Prostate gland (tissue), 2 donors: ENCODE results near the gene C7orf25. TPM values are rescaled to one million over a fixed set of nuclear protein-coding genes. Genes with fewer than 3 reads are reported as not detected.

ENCODE experiments used
- DNase-seq: peaks from one replicate; pipeline ENCODE4 v3.0.0-alpha.2; 2019; ENCODE audit warnings: low spot score
- H3K27ac ChIP-seq, 2 donors: fragments of 200-600 bp; sonication (generic); 2 replicates each; pipeline ENCODE4 v1.5.1; 2017 to 2019
- H3K27me3 ChIP-seq: fragments of 200-600 bp; sonication (generic); replicated peaks from 2 replicates; pipeline ENCODE4 v1.5.1; 2019; ENCODE audit not compliant: insufficient read depth
- H3K36me3 ChIP-seq, 2 donors: fragments of 200-600 bp; sonication (generic); 1 replicate in 1 of 2; 2 replicates in 1 of 2; pipeline versions ENCODE4 v1.5.1 to v1.8.1; 2017 to 2019
- H3K4me1 ChIP-seq: fragments of 200-600 bp; sonication (generic); replicated peaks from 2 replicates; pipeline ENCODE4 v1.5.1; 2019
- H3K4me3 ChIP-seq, 2 donors: fragments of 200-600 bp; sonication (generic); 2 replicates each; pipeline ENCODE4 v1.5.1; 2017 to 2019
- H3K9me3 ChIP-seq: fragments of 200-600 bp; sonication (generic); 2 replicates; pipeline ENCODE4 v1.5.1; 2017
- CTCF ChIP-seq, 4 experiments: fragments of 200-600 bp in 2 of 4; fragments of 450-650 bp in 2 of 4; sonication (generic) in 2 of 4; IDR thresholded peaks; 1 replicate in 3 of 4; 2 replicates in 1 of 4; pipeline ENCODE4 v1.5.1; 2016 to 2019; ENCODE audit warnings: antibody characterized with exemption in 4 of 4, mild to moderate bottlenecking in 2 of 4, moderate library complexity in 2 of 4
- POLR2A ChIP-seq: fragments of 450-650 bp; IDR thresholded peaks from one replicate; pipeline ENCODE4 v1.6.1; 2016; ENCODE audit warnings: antibody characterized with exemption, mild to moderate bottlenecking
- POLR2AphosphoS5 ChIP-seq: sonication (generic); formaldehyde crosslinking; IDR thresholded peaks from one replicate; pipeline ENCODE4 v1.6.1; 2017; ENCODE audit warnings: antibody characterized with exemption
- WGBS: methylation state at CpG from one replicate; pipeline ENCODE4 v1.1.5; 2018; 5-methylcytosine and 5-hydroxymethylcytosine counted together
- intact Hi-C: fragments of 100-400 bp; cut with DNase I; formaldehyde crosslinking; loops from one replicate; pipeline ENCODE4 v1.14.2; 2022
- total RNA-seq, 2 donors: library from RNA; depleted of rRNA; stranded (reverse); fragments of >200 nt; gene quantifications; one replicate each; pipeline ENCODE4 v1.1.0, GENCODE V29; 2016

C7orf25 gene
- total RNA-seq, 2 donors from 2014 or later, result 7.5 to 20.8 TPM

GRCh38 chr7:42869131-42870020 is 42.5 kb downstream of the C7orf25 start:
- Histone ChIP-seq H3K27ac (peak overlapping the region; percentile 73 to 87), H3K9me3 (no peaks in the 10 kb centered on the region), H3K27me3 (no peaks in the 10 kb centered on the region), H3K4me3 (no peak overlapping the region), H3K4me1 (peaks cover 5% of the 10 kb centered on the region), H3K36me3 (no peaks in the 10 kb centered on the region)
- WGBS, result 51% methylated on average over 7 of the region's 7 CpGs
- peak; percentile 62 for DNase-seq
- intact Hi-C loops, result no loop called here
- TF ChIP-seq CTCF (IDR thresholded peaks at IDR 0.05) (no peak), POLR2AphosphoS5 (peak; percentile 77), POLR2A (no peak)

GRCh38 chr7:42868480-42868879 is 43.4 kb downstream of the C7orf25 start:
- H3K4me1 ChIP-seq, result peaks cover 5% of the 10 kb centered on the region
- H3K27ac ChIP-seq, result peak overlapping the region; percentile 50 to 87
- no peak for TF ChIP-seq CTCF (IDR thresholded peaks at IDR 0.05)
- TF ChIP-seq POLR2AphosphoS5, result no peak
- H3K36me3 ChIP-seq, result no peaks in the 10 kb centered on the region
- H3K27me3 ChIP-seq, result no peaks in the 10 kb centered on the region
- intact Hi-C loops, result no loop called here
- no peaks in the 10 kb centered on the region for H3K9me3 ChIP-seq
- 45% methylated on average over 1 of the region's 1 CpG for WGBS
- no peak overlapping the region for H3K4me3 ChIP-seq
- DNase-seq, result no peak

Other genes starting within 250 kb of the C7orf25 start
- gene PSMA2, start 20.1 kb upstream of the C7orf25 start, total RNA-seq, result 10 to 100 TPM; 56.2 to 79.1 TPM
- 10 to 100 TPM; 48.3 to 65.7 TPM for gene MRPL32, start 20.3 kb upstream of the C7orf25 start, total RNA-seq
- gene HECW1, start 200.6 kb upstream of the C7orf25 start, total RNA-seq, result 10 to 100 TPM in 1 of 2 donors, 1 to 10 TPM in 1; 1.4 to 10.3 TPM